Measurements from ENCODE around the gene TASOR. TPM values are rescaled to one million over a fixed set of nuclear protein-coding genes. Genes with fewer than 3 reads are reported as not detected.

The TASOR gene
- total and polyA plus RNA-seq, 9 of the 15 experiments (the other 6 are each of a cell fraction or from before 2014, with no cell fraction given): 16.4 to 68.7 (median 33.7) TPM

- TF ChIP-seq RERE (CRISPR knock-in tag; IDR thresholded peaks at IDR 0.05; ENCODE audit: borderline replicate concordance): peak; percentile 16; the same call in 1 of the 2 replicates
- TF ChIP-seq MLLT1 (IDR thresholded peaks at IDR 0.05): peak in 1 of 2 experiments; percentile 50; a peak in 1 of 4 replicates
- 0 out of 4 replicates have a peak, but pooled peaks of 1 of the 2 experiments have one; percentile 45 for TF ChIP-seq FOXA3 (CRISPR knock-in tag; conservative IDR thresholded peaks at IDR 0.05 in 1 of 2, IDR thresholded peaks at IDR 0.05 in 1 of 2)
- no peak for TF ChIP-seq ZNF280B (CRISPR knock-in tag; IDR thresholded peaks at IDR 0.05)
- TF ChIP-seq ZNF75A (CRISPR knock-in tag; IDR thresholded peaks at IDR 0.05): peak; percentile 59; the same call in 1 of the 2 replicates
- 0 out of 2 replicates have a peak, but pooled peaks have one; percentile 28 for TF ChIP-seq CBX5 (IDR thresholded peaks at IDR 0.05; ENCODE audit: borderline replicate concordance, low read depth)
- TF ChIP-seq ZNF668 (CRISPR knock-in tag; IDR thresholded peaks at IDR 0.05): peak; percentile 50; the same call in 1 of the 2 replicates
- TF ChIP-seq CSDE1 (IDR thresholded peaks at IDR 0.05): 0 out of 4 replicates have a peak, but pooled peaks of 1 of the 2 experiments have one; percentile 14
- 0 out of 2 replicates have a peak, but pooled peaks have one; percentile 59 for TF ChIP-seq NR1H2 (CRISPR knock-in tag; IDR thresholded peaks at IDR 0.05)
- 0 out of 2 replicates have a peak, but pooled peaks have one; percentile 15 for TF ChIP-seq USF1 (CRISPR knock-in tag; IDR thresholded peaks at IDR 0.05)
- peak; percentile 67 for TF ChIP-seq VEZF1 (CRISPR knock-in tag; IDR thresholded peaks at IDR 0.05)
- peak; percentile 71 for TF ChIP-seq ZBTB33 (CRISPR knock-in tag; IDR thresholded peaks at IDR 0.05)
Measured at GRCh38 chr3:56683122-56683817, at the start of gene TASOR (continued).
